ENCODE results near the gene MSRB2. TPM values are rescaled to one million over a fixed set of nuclear protein-coding genes. Genes with fewer than 3 reads are reported as not detected.

MSRB2 gene
- total RNA-seq, 2 experiments from 2014 or later = 6.0 to 9.7 TPM

DNA sequence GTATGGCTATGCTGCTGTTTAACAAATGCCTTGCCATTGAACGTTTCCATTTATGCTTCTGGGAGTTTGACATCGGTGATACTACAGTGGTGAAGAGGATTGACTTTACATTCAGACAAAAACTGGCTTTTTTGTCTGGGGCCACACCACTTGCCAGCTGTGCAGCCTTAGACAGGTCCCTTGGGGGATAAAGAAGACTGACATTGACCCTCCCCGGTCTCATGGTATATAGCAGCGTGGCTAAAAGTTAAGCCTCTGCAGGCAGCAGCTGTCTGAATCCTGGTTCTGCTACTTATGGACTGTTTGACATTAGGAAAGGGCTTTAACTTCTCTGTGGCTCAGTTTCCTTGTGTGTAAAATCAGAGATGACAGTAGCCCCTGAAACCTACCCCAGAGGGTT is 54.7 kb downstream of the MSRB2 start:
- DNase-seq (no peak), ATAC-seq (no peak)
- Mint-ChIP-seq H3K36me3 (no peaks in the 10 kb centered on the region), H3K27ac (no peak overlapping the region), H3K27me3 (no peaks in the 10 kb centered on the region), H3K4me3 (no peak overlapping the region), H3K9me3 (ENCODE audit: low read depth) (no peaks in the 10 kb centered on the region), H3K4me1 (no peaks in the 10 kb centered on the region)
- CTCF ChIA-PET = no interaction called here

DNA sequence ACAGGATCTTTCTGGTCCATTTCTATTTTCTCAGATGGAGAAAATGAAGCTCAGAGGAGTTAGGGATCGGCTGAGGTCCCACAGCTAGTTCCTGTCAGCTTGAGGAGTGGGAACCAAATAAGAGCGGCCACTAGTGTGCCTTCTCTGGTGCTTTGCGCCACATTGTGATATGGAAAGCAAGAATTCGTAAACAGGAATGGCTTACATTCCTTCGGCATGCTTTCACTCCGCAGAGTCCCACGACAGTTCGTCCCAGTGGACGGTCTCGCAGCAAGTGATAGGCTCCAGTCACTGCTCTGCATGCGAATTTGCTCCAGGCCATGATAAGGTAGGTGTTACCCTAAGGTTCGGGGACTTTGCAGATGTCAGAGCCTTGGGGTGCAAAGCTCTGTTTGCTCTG is 55.2 kb downstream of the MSRB2 start:
- Mint-ChIP-seq H3K4me3 (no peak overlapping the region), H3K27me3 (no peaks in the 10 kb centered on the region), H3K36me3 (no peaks in the 10 kb centered on the region), H3K27ac (no peak overlapping the region), H3K4me1 (no peaks in the 10 kb centered on the region), H3K9me3 (ENCODE audit: low read depth) (no peaks in the 10 kb centered on the region)
- no peak for DNase-seq
- ATAC-seq = no peak
- CTCF ChIA-PET = no interaction called here

DNA sequence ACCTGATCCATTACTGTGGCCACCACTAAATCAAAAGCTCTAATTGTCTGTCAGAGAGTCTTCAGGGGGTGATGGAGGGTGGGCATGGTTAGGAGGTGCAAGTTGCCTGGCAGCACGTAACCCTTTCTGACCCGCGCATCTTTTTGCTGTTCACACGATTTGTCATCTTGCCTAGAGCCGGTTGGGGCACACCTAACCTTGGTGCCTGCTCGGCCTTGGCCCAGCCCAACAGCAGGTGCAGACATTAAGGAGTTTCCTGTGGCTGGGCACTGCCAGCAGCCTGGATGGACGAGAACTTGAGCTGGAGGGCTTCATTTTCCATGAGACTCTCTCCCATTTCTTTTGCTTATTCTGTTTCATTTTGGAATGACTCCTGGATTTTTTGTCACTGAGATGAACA is 55.7 kb downstream of the MSRB2 start:
- Mint-ChIP-seq H3K4me1 (no peaks in the 10 kb centered on the region), H3K36me3 (no peaks in the 10 kb centered on the region), H3K27ac (no peak overlapping the region), H3K4me3 (no peak overlapping the region), H3K27me3 (no peaks in the 10 kb centered on the region), H3K9me3 (ENCODE audit: low read depth) (no peaks in the 10 kb centered on the region)
- ATAC-seq (no peak), DNase-seq (no peak)
- CTCF ChIA-PET = no interaction called here

GRCh38 chr10:23155169-23155568 is 59.8 kb downstream of the MSRB2 start:
- H3K9me3 Mint-ChIP-seq (ENCODE audit: low read depth) = no peaks in the 10 kb centered on the region
- no peak overlapping the region for H3K4me3 Mint-ChIP-seq

GRCh38 chr10:23156447-23157150 is 61.2 kb downstream of the MSRB2 start:
- Mint-ChIP-seq H3K27me3 (peaks cover 10% of the 10 kb centered on the region), H3K9me3 (ENCODE audit: low read depth) (no peaks in the 10 kb centered on the region), H3K27ac (no peak overlapping the region), H3K4me3 (no peak overlapping the region), H3K36me3 (no peaks in the 10 kb centered on the region), H3K4me1 (peaks cover 7% of the 10 kb centered on the region)
- CTCF ChIA-PET = interaction anchor here (5.4 kb wide), 1 partner anchor 136 kb away, joined by 52 read pairs; no protein-coding TSS in a partner anchor
- DNase-seq = no peak
- ATAC-seq = no peak

More at GRCh38 chr10:23155169-23155568, 59.8 kb downstream of the MSRB2 start:
- no peak for DNase-seq
- no peaks in the 10 kb centered on the region for H3K36me3 Mint-ChIP-seq
- peaks cover 7% of the 10 kb centered on the region for H3K4me1 Mint-ChIP-seq
- CTCF ChIA-PET = interaction anchor here (1.4 kb wide), 1 partner anchor 139 kb away, joined by 4 read pairs; no protein-coding TSS in a partner anchor
- H3K27me3 Mint-ChIP-seq = peaks cover 6% of the 10 kb centered on the region
- no peak overlapping the region for H3K27ac Mint-ChIP-seq
- no peak for ATAC-seq

DNA sequence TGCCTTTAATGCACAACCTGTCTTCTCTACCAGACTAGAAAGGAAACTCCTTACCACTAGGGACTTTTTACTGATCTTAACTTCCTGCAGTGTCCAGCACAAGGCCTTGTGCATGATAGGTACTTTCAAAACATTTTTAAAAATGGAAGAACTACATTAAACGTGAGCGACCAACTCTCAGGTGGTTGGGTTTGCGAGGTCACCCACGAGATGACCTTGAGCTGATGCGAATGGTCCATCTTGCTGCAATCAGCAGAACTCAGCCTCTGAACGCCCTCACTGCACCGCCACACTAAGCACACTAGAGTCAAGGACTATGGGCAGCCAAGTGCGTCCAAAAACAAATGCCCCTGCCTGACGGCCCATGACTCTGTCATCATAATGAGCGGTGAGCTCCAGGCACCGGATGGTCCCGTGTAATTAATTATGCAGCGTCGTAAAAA is 61.9 kb downstream of the MSRB2 start:
- DNase-seq = no peak
- H3K36me3 Mint-ChIP-seq = no peaks in the 10 kb centered on the region
- no peak overlapping the region for H3K27ac Mint-ChIP-seq
- ATAC-seq = no peak
- H3K4me1 Mint-ChIP-seq = peaks cover 7% of the 10 kb centered on the region
- no peaks in the 10 kb centered on the region for H3K9me3 Mint-ChIP-seq (ENCODE audit: low read depth)
- CTCF ChIA-PET = interaction anchor here (0.5 to 5.4 kb wide), 8 partner anchors 10 to 371 kb away, joined by 3 to 52 read pairs (median 4); no protein-coding TSS in a partner anchor
- H3K4me3 Mint-ChIP-seq = no peak overlapping the region
- peaks cover 10% of the 10 kb centered on the region for H3K27me3 Mint-ChIP-seq

DNA sequence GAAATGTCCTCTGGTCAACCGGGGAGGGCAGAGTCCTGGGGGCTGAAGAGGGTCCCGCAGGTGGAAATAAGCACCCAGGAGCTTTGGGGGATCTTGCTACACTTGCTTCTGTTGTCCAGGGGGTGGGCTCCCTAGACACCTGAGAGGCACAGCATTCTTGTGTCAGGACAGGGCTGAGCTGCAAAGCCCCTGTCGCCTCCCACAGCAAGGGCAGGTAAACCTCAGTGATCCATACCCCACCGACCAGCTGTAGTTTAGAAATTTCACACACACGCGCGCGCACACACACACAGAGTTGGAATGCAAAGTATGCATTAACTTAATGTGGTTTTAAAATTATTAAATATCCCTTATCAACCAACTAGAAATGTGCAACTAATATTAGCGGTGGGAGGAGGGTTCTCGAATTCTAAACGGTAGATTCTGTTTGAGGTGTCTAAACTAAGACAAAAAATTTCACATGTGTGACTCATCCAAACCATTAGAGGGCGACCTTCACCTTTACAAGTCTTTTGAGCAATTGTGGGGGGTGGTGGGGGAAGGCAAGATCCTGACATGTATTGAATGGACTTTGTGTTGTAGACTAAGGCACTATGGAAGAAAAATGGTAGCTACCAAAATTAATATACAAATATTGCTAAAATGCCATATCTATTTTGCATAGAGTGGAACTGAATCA is 62.5 kb downstream of the MSRB2 start:
- CTCF ChIA-PET = interaction anchor here (0.5 to 5.4 kb wide), 17 partner anchors 9 to 1038 kb away, joined by 3 to 52 read pairs (median 3); no protein-coding TSS in a partner anchor
- Mint-ChIP-seq H3K27ac (no peak overlapping the region), H3K27me3 (peaks cover 10% of the 10 kb centered on the region), H3K36me3 (no peaks in the 10 kb centered on the region), H3K9me3 (ENCODE audit: low read depth) (no peaks in the 10 kb centered on the region), H3K4me3 (no peak overlapping the region), H3K4me1 (peaks cover 7% of the 10 kb centered on the region)
- ATAC-seq (no peak), DNase-seq (no peak)

DNA sequence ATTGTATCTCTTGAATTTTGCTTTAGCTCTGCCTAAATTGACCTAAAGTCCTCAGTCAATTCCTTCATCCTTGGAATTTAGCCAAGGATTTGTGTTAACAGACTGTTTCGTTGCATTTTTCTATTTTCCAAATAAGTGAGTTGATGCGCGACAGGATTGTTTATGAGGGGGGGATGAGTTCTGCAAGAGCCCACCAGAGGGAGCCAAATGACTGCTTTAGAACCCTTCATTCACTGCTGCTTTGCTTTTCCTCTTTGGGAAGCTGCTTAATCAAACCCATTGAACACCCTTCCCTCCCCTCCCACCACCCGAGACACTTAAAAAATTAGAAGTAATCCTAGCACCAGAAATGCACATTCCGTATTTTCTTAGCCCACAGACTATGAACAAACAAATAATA is 63.0 kb downstream of the MSRB2 start:
- CTCF ChIA-PET = interaction anchor here (0.9 to 5.4 kb wide), 16 partner anchors 9 to 1037 kb away, joined by 3 to 52 read pairs (median 4); no protein-coding TSS in a partner anchor
- ATAC-seq (peak; percentile 42), DNase-seq (peak; percentile 44)
- Mint-ChIP-seq H3K27ac (no peak overlapping the region), H3K27me3 (peaks cover 10% of the 10 kb centered on the region), H3K36me3 (no peaks in the 10 kb centered on the region), H3K4me3 (no peak overlapping the region), H3K9me3 (ENCODE audit: low read depth) (no peaks in the 10 kb centered on the region), H3K4me1 (peaks cover 7% of the 10 kb centered on the region)

GRCh38 chr10:23171232-23171876 is 76.0 kb downstream of the MSRB2 start:
- Mint-ChIP-seq H3K9me3 (ENCODE audit: low read depth) (no peaks in the 10 kb centered on the region), H3K27ac (no peak overlapping the region), H3K4me3 (no peak overlapping the region), H3K36me3 (no peaks in the 10 kb centered on the region), H3K27me3 (peaks cover 65% of the 10 kb centered on the region), H3K4me1 (no peaks in the 10 kb centered on the region)
- CTCF ChIA-PET = no interaction called here
- DNase-seq (no peak), ATAC-seq (no peak)

Other genes starting within 250 kb of the MSRB2 start
- not detected for gene ARMC3, start 167.5 kb upstream of the MSRB2 start, total RNA-seq
- not detected for gene PTF1A, start 96.7 kb downstream of the MSRB2 start, total RNA-seq
- under 1 TPM in 1 of 2 experiments, not detected in 1; 0.07 TPM for gene C10orf67, start 249.2 kb downstream of the MSRB2 start, total RNA-seq